Activated CD4-positive, alpha-beta memory T cell treated with anti-CD3 and anti-CD28 coated beads, Interleukin-2, amount 10 ng/mL, durations not matched to agents 7 days and 5 days (primary cell): ENCODE results near the gene PMFBP1. TPM values are rescaled to one million over a fixed set of nuclear protein-coding genes. Genes with fewer than 3 reads are reported as not detected.

Experiments used
- CTCF ChIA-PET: fragments of 350-600 bp; sonication (Branson Sonifier 250); formaldehyde crosslinking; loops from one replicate; lab custom pipeline; 2021; ENCODE audit warnings: antibody characterized with exemption, inconsistent platforms; lab: Charles Lee
- POLR2A ChIA-PET: fragments of 350-600 bp; sonication (Branson Sonifier 250); formaldehyde crosslinking; loops from one replicate; lab custom pipeline; 2021; ENCODE audit warnings: antibody characterized with exemption; lab: Charles Lee
- DNase-seq: peaks from one replicate; pipeline ENCODE4 v3.0.0-alpha.2; 2020
- H3K27ac Mint-ChIP-seq: one replicate; pipeline ENCODE4 v1.8.0; 2021; ENCODE audit warnings: mild to moderate bottlenecking, mixed read lengths
- H3K27me3 Mint-ChIP-seq: one replicate; pipeline ENCODE4 v1.8.0; 2021; ENCODE audit warnings: mixed read lengths
- H3K36me3 Mint-ChIP-seq: one replicate; pipeline ENCODE4 v1.8.0; 2021; ENCODE audit warnings: low read depth, mixed read lengths
- H3K4me1 Mint-ChIP-seq: one replicate; pipeline ENCODE4 v1.8.0; 2021; ENCODE audit warnings: mixed read lengths
- H3K4me3 Mint-ChIP-seq: one replicate; pipeline ENCODE4 v1.8.0; 2021; ENCODE audit warnings: mild to moderate bottlenecking, mixed read lengths
- H3K9me3 Mint-ChIP-seq: one replicate; pipeline ENCODE4 v1.8.0; 2021; ENCODE audit warnings: mixed read lengths
- total RNA-seq, 2 experiments: library from RNA; stranded (reverse); gene quantifications; one replicate each; pipeline ENCODE4 v1.2.3, GENCODE V29; 2021

Gene PMFBP1
- total RNA-seq, 2 experiments from 2014 or later, result 1.5 to 1.8 TPM

DNA sequence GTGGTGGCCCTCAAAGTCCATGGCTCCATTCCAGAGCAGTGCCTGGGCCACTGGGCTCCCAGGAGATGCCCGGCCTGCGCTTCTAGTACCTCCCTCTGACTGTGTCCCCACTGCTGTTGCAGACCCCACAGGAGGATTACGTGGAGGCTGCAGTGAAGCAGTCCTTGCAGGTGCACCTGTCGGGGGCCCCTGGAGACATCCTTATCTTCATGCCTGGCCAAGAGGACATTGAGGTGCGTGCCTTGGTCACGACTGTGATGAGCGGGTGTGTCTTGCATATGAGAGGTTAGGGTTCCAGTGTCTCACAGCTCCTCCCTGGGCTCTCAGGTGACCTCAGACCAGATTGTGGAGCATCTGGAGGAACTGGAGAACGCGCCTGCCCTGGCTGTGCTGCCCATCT lies 67.0 kb downstream of the PMFBP1 start:
- peaks cover 92% of the 10 kb centered on the region for H3K36me3 Mint-ChIP-seq
- CTCF ChIA-PET, result no interaction called here
- no peaks in the 10 kb centered on the region for H3K9me3 Mint-ChIP-seq
- no peak for DNase-seq
- no peaks in the 10 kb centered on the region for H3K27me3 Mint-ChIP-seq
- POLR2A ChIA-PET, result interaction anchor here (1.1 kb wide), 1 partner anchor 24 kb away, joined by 3 read pairs; no protein-coding TSS in a partner anchor
- H3K4me1 Mint-ChIP-seq, result no peaks in the 10 kb centered on the region
- H3K27ac Mint-ChIP-seq, result no peak overlapping the region
- H3K4me3 Mint-ChIP-seq, result no peak overlapping the region

DNA sequence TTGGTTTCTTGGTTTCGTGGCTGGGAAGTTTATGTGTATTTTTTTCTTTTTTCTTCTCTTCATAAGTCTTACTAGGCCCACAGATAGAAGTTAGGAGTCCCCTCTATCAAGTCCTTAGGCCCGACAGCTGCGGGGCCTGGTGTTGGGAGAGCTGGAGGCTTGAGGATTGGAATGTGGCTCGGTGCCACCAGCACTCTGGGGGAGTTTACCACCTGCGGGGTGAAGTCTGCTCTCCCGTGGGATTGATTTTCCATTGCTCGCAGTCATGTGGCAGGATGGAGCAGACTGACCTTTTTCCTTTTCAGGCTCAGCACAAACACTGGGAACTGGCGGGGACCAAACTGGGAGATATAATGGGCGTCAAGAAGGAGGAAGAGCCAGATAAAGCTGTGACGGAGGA lies 70.8 kb downstream of the PMFBP1 start:
- POLR2A ChIA-PET, result no interaction called here
- DNase-seq, result no peak
- no peak overlapping the region for H3K27ac Mint-ChIP-seq
- CTCF ChIA-PET, result no interaction called here
- H3K4me1 Mint-ChIP-seq, result peaks cover 1% of the 10 kb centered on the region
- H3K9me3 Mint-ChIP-seq, result no peaks in the 10 kb centered on the region
- H3K4me3 Mint-ChIP-seq, result no peak overlapping the region
- H3K36me3 Mint-ChIP-seq, result peaks cover 91% of the 10 kb centered on the region
- no peaks in the 10 kb centered on the region for H3K27me3 Mint-ChIP-seq

DNA sequence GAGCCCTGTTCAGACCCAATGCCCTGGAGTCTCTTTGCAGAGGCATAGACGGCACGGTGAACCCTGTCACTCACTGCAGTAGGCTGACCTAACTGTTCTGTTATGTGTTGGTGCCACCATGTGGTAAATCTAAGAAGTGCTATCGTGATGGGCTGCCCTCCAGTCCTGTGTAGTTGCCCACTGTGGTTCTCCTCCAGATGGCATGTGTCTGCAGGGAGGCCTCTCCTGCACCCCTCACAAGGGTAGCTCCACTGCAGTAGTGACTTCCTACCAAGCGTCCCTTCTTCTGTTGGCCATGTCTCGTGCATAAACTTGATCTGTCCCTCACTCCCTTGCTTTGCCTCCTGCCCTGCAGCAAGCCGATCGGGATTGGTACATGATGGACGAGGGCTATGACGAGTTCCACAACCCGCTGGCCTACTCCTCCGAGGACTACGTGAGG lies 72.6 kb downstream of the PMFBP1 start:
- DNase-seq, result peak; percentile 54
- Mint-ChIP-seq H3K4me1 (peaks cover 16% of the 10 kb centered on the region), H3K27ac (no peak overlapping the region), H3K27me3 (no peaks in the 10 kb centered on the region), H3K4me3 (no peak overlapping the region), H3K9me3 (no peaks in the 10 kb centered on the region), H3K36me3 (peaks cover 81% of the 10 kb centered on the region)
- ChIA-PET POLR2A (no interaction called here), CTCF (interaction anchor here (0.8 to 3.3 kb wide), 3 partner anchors 10 to 33 kb away, joined by 3 to 12 read pairs (median 4); no protein-coding TSS in a partner anchor)

DNA sequence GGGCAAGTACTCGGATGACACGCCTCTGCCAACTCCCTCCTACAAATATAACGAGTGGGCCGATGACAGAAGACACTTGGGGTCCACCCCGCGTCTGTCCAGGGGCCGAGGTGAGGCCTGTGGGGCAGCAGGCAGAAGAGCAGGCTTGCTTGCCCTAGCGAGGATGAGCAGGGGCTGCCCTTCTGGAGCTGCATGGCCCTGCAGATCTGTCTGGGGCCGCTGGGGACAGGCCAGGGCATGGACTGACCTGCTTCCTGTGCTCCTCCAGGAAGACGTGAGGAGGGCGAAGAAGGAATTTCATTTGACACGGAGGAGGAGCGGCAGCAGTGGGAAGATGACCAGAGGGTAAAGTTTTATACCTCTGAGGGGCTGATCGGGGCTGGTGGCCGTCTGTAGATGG lies 73.0 kb downstream of the PMFBP1 start:
- DNase-seq, result no peak
- no peak overlapping the region for H3K4me3 Mint-ChIP-seq

DNA sequence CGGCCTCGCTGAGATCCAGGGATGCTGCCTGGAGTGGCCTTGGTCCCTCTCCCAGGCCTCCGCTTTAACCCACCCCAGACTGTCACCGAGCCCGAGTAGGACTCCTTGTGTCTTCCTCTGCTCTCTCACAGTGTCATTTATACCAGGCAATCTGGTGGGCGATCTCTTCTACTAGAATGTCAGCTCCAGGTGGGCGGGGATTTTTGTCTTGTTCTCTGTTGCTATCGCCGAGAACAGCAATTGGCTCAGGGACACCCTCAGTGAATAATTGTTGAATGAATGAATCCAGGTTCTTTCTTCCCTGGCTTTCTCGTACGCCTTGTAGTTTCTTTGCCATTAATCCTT lies 77.7 kb downstream of the PMFBP1 start:
- Mint-ChIP-seq H3K4me1 (peaks cover 41% of the 10 kb centered on the region), H3K27ac (peak overlapping the region; percentile 95), H3K36me3 (peaks cover 52% of the 10 kb centered on the region), H3K4me3 (peak overlapping the region; percentile 96), H3K27me3 (no peaks in the 10 kb centered on the region), H3K9me3 (no peaks in the 10 kb centered on the region)
- ChIA-PET POLR2A (interaction anchor here (0.6 to 1.7 kb wide), 8 partner anchors 8 to 570 kb away, joined by 3 to 6 read pairs (median 4); partner anchors contain the start of gene AP1G1), CTCF (interaction anchor here (0.8 to 2.9 kb wide), 4 partner anchors 28 to 133 kb away, joined by 3 to 11 read pairs (median 3); partner anchors contain the start of gene HPR)
- no peak for DNase-seq

More for the DNA sequence above, 73.0 kb downstream of the PMFBP1 start:
- Mint-ChIP-seq H3K4me1 (peaks cover 16% of the 10 kb centered on the region), H3K36me3 (peaks cover 77% of the 10 kb centered on the region), H3K9me3 (no peaks in the 10 kb centered on the region), H3K27me3 (no peaks in the 10 kb centered on the region), H3K27ac (peak overlapping the region; percentile 35)
- POLR2A ChIA-PET, result no interaction called here
- CTCF ChIA-PET, result interaction anchor here (3.3 kb wide), 1 partner anchor 31 kb away, joined by 12 read pairs; no protein-coding TSS in a partner anchor

DNA sequence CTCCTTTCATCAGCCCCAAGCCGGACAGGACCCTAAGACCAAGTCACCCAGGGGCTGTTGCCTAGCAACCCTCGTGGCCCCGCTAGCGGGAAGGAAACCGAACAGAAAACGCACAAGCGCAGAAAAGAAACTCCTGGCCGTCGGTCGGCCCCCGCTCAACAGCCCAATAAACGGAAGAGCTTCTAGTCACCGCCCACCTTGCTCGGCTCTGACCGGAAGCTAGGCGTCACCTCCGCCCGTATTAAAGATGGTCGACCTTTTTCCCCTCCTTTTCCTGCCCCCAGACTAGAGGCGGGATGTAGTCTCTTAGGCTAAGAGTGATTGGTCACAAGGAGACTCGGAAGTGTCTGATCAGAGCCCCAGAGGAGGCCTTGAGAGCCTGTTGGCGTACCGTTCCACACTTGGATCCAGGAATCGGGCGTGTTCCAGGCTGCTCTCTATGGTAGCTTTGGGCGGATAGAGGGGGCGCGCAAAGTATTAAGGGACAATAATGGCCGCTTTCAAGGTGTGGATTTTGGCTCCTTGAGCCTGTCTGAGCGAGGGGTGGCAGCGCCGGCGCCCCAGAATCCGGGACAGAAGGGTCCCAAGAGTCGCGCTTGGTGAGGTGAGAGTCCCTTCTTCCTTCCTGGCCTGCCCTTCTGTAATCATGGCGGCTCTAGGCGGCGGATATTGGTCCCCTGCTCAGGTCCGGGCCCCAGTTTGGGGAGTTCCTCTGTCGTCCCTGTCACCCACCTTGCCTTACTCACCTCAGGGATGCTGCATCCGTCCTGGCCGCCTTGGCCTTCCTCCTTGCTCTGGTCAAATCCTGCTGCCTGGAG lies 78.3 kb downstream of the PMFBP1 start, which contains the start of the genes DHX38 and TXNL4B:
Gene DHX38, plus strand, starts transcription at position 400 of the 818 bp plus-strand sequence. CDS start 2,311 bp downstream, outside the sequence.
Gene TXNL4B, minus strand, starts transcription at position 173 of the 818 bp plus-strand sequence. CDS start 2,871 bp downstream, outside the sequence.
- H3K36me3 Mint-ChIP-seq, result peaks cover 52% of the 10 kb centered on the region
- peaks cover 43% of the 10 kb centered on the region for H3K4me1 Mint-ChIP-seq
- no peaks in the 10 kb centered on the region for H3K27me3 Mint-ChIP-seq
- H3K4me3 Mint-ChIP-seq, result peak within 1 kb of the TSS; percentile 96
- CTCF ChIA-PET, result interaction anchor here (0.8 to 2.9 kb wide), 8 partner anchors 20 to 570 kb away, joined by 3 to 11 read pairs (median 3); partner anchors contain the start of gene HPR
- H3K27ac Mint-ChIP-seq, result peak within 1 kb of the TSS; percentile 95
- POLR2A ChIA-PET, result interaction anchor here (0.9 to 1.7 kb wide), 13 partner anchors 9 to 571 kb away, joined by 3 to 6 read pairs (median 3); partner anchors contain the start of genes AP1G1 and IST1
- DNase-seq, result peak; percentile 95
- no peaks in the 10 kb centered on the region for H3K9me3 Mint-ChIP-seq

DNA sequence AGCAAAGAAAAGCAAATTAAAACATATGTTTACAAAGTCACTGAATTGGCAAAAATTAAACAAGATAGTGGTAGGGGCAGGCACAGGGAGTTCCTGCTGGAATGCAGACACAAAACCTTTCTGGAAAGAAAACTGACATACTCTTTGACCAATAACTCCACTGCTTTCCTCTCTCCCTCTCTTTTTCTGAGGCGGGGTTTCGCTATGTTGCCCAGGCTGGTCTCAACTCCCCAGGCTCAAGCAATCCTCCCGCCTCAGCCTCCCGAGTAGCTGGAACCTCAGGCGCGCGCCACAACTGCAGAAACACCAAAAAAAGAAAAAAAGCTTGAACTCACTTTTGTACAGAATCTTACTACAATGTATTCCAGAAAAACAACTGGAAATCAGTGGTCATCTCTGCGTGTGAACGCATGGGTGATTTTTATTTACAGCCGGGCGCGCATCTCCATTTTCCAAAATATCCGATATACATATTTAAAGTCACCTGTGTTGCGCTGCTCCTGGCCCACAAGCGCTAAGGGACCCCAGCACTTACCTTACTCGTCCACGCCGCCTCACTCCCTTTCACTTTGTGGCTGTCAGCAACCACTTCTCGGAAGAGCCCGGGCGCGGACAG lies 79.0 kb downstream of the PMFBP1 start:
- CTCF ChIA-PET, result interaction anchor here (1.0 to 2.9 kb wide), 6 partner anchors 21 to 571 kb away, joined by 3 to 11 read pairs (median 4); no protein-coding TSS in a partner anchor
- no peak for DNase-seq
- H3K9me3 Mint-ChIP-seq, result no peaks in the 10 kb centered on the region
- peaks cover 43% of the 10 kb centered on the region for H3K4me1 Mint-ChIP-seq
- H3K4me3 Mint-ChIP-seq, result peak overlapping the region; percentile 96
- H3K27me3 Mint-ChIP-seq, result no peaks in the 10 kb centered on the region
- H3K36me3 Mint-ChIP-seq, result peaks cover 51% of the 10 kb centered on the region
- H3K27ac Mint-ChIP-seq, result peak overlapping the region; percentile 95
- POLR2A ChIA-PET, result interaction anchor here (0.9 to 1.7 kb wide), 12 partner anchors 9 to 572 kb away, joined by 3 to 6 read pairs (median 3); partner anchors contain the start of genes AP1G1 and IST1

DNA sequence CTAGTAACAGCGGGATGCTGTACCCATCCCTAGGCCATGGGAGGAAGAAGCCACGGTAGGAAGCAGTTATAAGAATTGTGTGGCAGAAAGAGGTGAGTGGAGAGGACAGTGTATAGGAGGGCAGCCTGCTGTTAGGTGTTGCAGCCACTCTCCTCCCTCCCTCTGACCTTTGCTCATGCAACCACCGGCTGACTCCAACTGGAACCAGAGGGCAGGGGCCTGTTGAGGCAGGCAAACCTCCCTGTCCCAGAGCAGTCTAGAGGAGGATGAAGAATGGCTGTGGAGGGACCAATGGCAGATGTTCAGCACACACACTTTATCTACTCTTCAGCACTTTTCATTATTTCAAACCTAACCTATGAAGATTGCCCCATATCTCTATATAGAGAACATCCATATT lies 80.7 kb downstream of the PMFBP1 start:
- Mint-ChIP-seq H3K27ac (no peak overlapping the region), H3K9me3 (no peaks in the 10 kb centered on the region), H3K27me3 (no peaks in the 10 kb centered on the region), H3K4me1 (peaks cover 42% of the 10 kb centered on the region), H3K36me3 (peaks cover 46% of the 10 kb centered on the region), H3K4me3 (peak overlapping the region; percentile 38)
- POLR2A ChIA-PET, result no interaction called here
- no peak for DNase-seq
- CTCF ChIA-PET, result interaction anchor here (1.1 kb wide), 1 partner anchor 34 kb away, joined by 5 read pairs; no protein-coding TSS in a partner anchor

DNA sequence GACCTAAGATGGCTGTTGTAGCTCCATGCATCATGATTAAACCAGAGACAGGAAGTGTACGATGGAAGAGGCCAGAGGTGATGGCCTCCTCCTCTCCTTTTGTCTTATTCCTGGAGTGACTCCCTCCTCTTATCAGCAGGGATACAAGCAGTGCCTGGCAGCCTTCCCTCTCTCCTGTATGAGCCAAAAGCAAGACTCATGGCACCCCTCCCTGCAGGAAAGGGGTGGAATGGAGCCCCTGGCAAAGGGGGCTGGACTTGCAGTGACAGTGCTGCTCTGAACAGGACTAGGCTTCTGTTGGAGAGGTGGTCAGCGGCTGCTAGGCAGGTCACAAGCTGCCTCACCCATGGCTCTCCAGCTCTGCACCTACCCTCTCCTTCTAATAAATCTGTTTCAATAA lies 87.0 kb downstream of the PMFBP1 start:
- H3K4me3 Mint-ChIP-seq, result no peak overlapping the region
- H3K4me1 Mint-ChIP-seq, result peaks cover 2% of the 10 kb centered on the region
- CTCF ChIA-PET, result no interaction called here
- DNase-seq, result no peak
- peaks cover 50% of the 10 kb centered on the region for H3K36me3 Mint-ChIP-seq
- no peaks in the 10 kb centered on the region for H3K27me3 Mint-ChIP-seq
- POLR2A ChIA-PET, result no interaction called here
- no peak overlapping the region for H3K27ac Mint-ChIP-seq
- peaks cover 10% of the 10 kb centered on the region for H3K9me3 Mint-ChIP-seq

DNA sequence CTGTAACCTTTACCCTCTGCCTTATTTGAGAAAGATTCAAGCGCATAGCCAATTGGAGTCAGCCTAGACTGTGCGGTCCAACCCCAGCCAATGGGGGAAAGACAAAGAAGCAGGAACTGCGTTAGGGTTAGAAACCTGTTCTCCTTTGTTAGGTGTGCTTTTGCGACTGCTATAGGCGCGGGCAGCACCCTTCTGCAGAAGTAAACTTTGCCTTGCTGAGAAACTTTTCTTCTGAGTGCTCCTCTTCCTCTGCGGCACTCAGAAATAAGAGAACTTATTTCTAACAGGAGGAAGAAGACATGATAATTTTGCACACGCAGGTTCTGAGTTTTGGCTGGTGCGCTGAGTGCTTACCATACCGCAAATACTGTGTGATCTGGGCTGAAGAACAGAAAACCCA lies 87.5 kb downstream of the PMFBP1 start:
- DNase-seq, result no peak
- Mint-ChIP-seq H3K36me3 (peaks cover 46% of the 10 kb centered on the region), H3K27me3 (no peaks in the 10 kb centered on the region), H3K4me1 (peaks cover 2% of the 10 kb centered on the region), H3K4me3 (no peak overlapping the region), H3K9me3 (peaks cover 10% of the 10 kb centered on the region), H3K27ac (no peak overlapping the region)
- ChIA-PET CTCF (no interaction called here), POLR2A (interaction anchor here (1.1 kb wide), 1 partner anchor 9 kb away, joined by 4 read pairs; the partner anchor contains the start of genes DHX38 and TXNL4B)

DNA sequence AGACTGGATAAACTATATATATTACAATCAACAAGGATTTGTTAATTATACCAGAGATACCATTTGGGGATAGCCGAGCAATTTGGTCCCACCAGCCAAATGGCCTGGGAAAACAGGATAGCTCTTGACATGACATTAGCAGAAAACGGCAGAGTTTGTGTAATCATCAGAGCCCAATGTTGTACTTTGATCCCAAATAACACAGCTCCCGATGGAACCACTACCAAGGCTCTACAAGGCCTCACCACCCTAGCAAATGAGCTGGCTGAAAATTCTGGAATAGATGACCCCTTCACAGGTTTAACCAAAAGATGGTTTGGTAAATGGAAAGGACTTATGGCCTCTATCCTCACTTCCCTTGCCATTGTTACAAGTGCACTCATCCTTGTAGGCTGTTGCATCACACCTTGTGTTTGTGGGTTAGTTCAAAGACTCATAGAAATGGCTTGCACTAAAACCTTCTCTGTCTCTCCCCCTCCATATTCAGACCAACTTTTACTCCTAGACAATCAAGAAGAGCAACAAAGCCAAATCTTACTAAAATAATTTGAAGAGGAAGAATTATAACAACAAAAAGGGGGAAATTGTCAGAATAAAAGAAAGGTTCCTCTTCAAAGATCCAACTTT lies 88.1 kb downstream of the PMFBP1 start:
- no peaks in the 10 kb centered on the region for H3K27me3 Mint-ChIP-seq
- H3K27ac Mint-ChIP-seq, result no peak overlapping the region
- DNase-seq, result no peak
- H3K4me1 Mint-ChIP-seq, result no peaks in the 10 kb centered on the region
- H3K4me3 Mint-ChIP-seq, result no peak overlapping the region
- peaks cover 40% of the 10 kb centered on the region for H3K36me3 Mint-ChIP-seq
- CTCF ChIA-PET, result no interaction called here
- POLR2A ChIA-PET, result interaction anchor here (1.1 kb wide), 1 partner anchor 10 kb away, joined by 4 read pairs; the partner anchor contains the start of genes DHX38 and TXNL4B
- H3K9me3 Mint-ChIP-seq, result peaks cover 10% of the 10 kb centered on the region
